ENCODE results near the gene PANK1. TPM values are rescaled to one million over a fixed set of nuclear protein-coding genes. Genes with fewer than 3 reads are reported as not detected.

Gene PANK1
- total and polyA plus RNA-seq, 12 donors: 4.0 to 20.9 (median 16.2) TPM

- intact Hi-C loops (cut with DNase I): no loop called here
- ATAC-seq: no peak
Measured at GRCh38 chr10:89685936-89686335, 40.9 kb upstream of the PANK1 start.

GRCh38 chr10:89684604-89685003 lies 39.6 kb upstream of the PANK1 start:
- Histone ChIP-seq H3K36me3 (no peaks in the 10 kb centered on the region), H3K27ac (no peak overlapping the region), H3K27me3 (no peaks in the 10 kb centered on the region), H3K4me3 (no peak overlapping the region), H3K4me1 (peaks cover 0 to 6% (median 0%) of the 10 kb centered on the region in 9 donors), H3K9me3 (no peaks in the 10 kb centered on the region)
- no peak for DNase-seq
- ATAC-seq: no peak
- no peak for TF ChIP-seq CTCF (IDR thresholded peaks at IDR 0.05)
- intact Hi-C loops (cut with DNase I): no loop called here
- WGBS, 2 donors: 71 to 73% methylated on average over 2 of the region's 2 CpGs

More at GRCh38 chr10:89685936-89686335, 40.9 kb upstream of the PANK1 start:
- no peaks in the 10 kb centered on the region for H3K27me3 ChIP-seq
- H3K27ac ChIP-seq: no peak overlapping the region
- no peaks in the 10 kb centered on the region for H3K9me3 ChIP-seq
- no peak overlapping the region for H3K4me3 ChIP-seq
- no peaks in the 10 kb centered on the region for H3K36me3 ChIP-seq
- TF ChIP-seq CTCF (IDR thresholded peaks at IDR 0.05): no peak
- WGBS, 2 donors: 86 to 89% methylated on average over 4 of the region's 4 CpGs
- no peak for DNase-seq
- H3K4me1 ChIP-seq: peaks cover 0 to 6% (median 0%) of the 10 kb centered on the region in 9 donors

GRCh38 chr10:89683883-89684282 lies 38.8 kb upstream of the PANK1 start:
- H3K27me3 ChIP-seq: no peaks in the 10 kb centered on the region
- no peaks in the 10 kb centered on the region for H3K36me3 ChIP-seq
- H3K27ac ChIP-seq: no peak overlapping the region
- peaks cover 0 to 6% (median 0%) of the 10 kb centered on the region in 9 donors for H3K4me1 ChIP-seq
- 60 to 61% methylated on average over 5 of the region's 5 CpGs for WGBS, 2 donors
- ATAC-seq (no peak), DNase-seq (no peak)
- no peak overlapping the region for H3K4me3 ChIP-seq
- H3K9me3 ChIP-seq: no peaks in the 10 kb centered on the region
- intact Hi-C loops (cut with DNase I): no loop called here
- TF ChIP-seq CTCF (IDR thresholded peaks at IDR 0.05): no peak

GRCh38 chr10:89679986-89680385 lies 34.9 kb upstream of the PANK1 start:
- Histone ChIP-seq H3K9me3 (no peaks in the 10 kb centered on the region), H3K36me3 (no peaks in the 10 kb centered on the region), H3K4me1 (peaks cover 0 to 6% (median 0%) of the 10 kb centered on the region in 9 donors), H3K27me3 (no peaks in the 10 kb centered on the region), H3K4me3 (no peak overlapping the region), H3K27ac (no peak overlapping the region)
- TF ChIP-seq CTCF (IDR thresholded peaks at IDR 0.05): no peak
- DNase-seq: no peak
- WGBS, 2 donors: 85 to 88% methylated on average over 3 of the region's 3 CpGs
- intact Hi-C loops (cut with DNase I): no loop called here
- no peak for ATAC-seq
